Activated CD4-positive, alpha-beta T cell treated with anti-CD3 and anti-CD28 coated beads, Interleukin-2, amount 10 ng/mL, durations not matched to agents 7 days and 5 days (primary cell): ENCODE results near the gene SLC7A4. TPM values are rescaled to one million over a fixed set of nuclear protein-coding genes. Genes with fewer than 3 reads are reported as not detected.

Experiments used
- CTCF ChIA-PET: fragments of 350-600 bp; sonication (Branson Sonifier 250); formaldehyde crosslinking; loops from one replicate; lab custom pipeline; 2021; ENCODE audit warnings: antibody characterized with exemption; lab: Charles Lee
- POLR2A ChIA-PET: fragments of 350-600 bp; sonication (Branson Sonifier 250); formaldehyde crosslinking; loops from one replicate; lab custom pipeline; 2021; ENCODE audit warnings: antibody characterized with exemption; lab: Charles Lee
- DNase-seq: peaks from one replicate; pipeline ENCODE4 v3.0.0-alpha.2; 2020
- H3K27ac Mint-ChIP-seq: one replicate; pipeline ENCODE4 v1.8.0; 2021; ENCODE audit warnings: mild to moderate bottlenecking, moderate library complexity, mixed read lengths
- H3K27me3 Mint-ChIP-seq: one replicate; pipeline ENCODE4 v1.8.0; 2021; ENCODE audit warnings: mixed read lengths
- H3K36me3 Mint-ChIP-seq: one replicate; pipeline ENCODE4 v1.8.0; 2021; ENCODE audit warnings: low read depth, mixed read lengths
- H3K4me1 Mint-ChIP-seq: one replicate; pipeline ENCODE4 v1.8.0; 2021; ENCODE audit warnings: mixed read lengths
- H3K4me3 Mint-ChIP-seq: one replicate; pipeline ENCODE4 v1.8.0; 2021; ENCODE audit warnings: mild to moderate bottlenecking, moderate library complexity, mixed read lengths
- H3K9me3 Mint-ChIP-seq: one replicate; pipeline ENCODE4 v1.8.0; 2021; ENCODE audit warnings: mixed read lengths
- microRNA-seq: library from miRNA; unstranded; fragments of <30 nt; microRNA quantifications from one replicate; pipeline ENCODE4 v1.2.0, GENCODE V29; 2021; ENCODE audit warnings: borderline microRNAs expressed, borderline replicate concordance
- total RNA-seq, 2 experiments: library from RNA; stranded (reverse); gene quantifications; one replicate each; pipeline ENCODE4 v1.2.3, GENCODE V29; 2021

SLC7A4 gene
- total RNA-seq, 2 experiments from 2014 or later, result 0.07 TPM; not detected in 1

GRCh38 chr22:20983081-20983771 lies 49.1 kb downstream of the SLC7A4 start:
- Mint-ChIP-seq H3K4me1 (peaks cover 39% of the 10 kb centered on the region), H3K4me3 (peak overlapping the region; percentile 84), H3K27ac (peak overlapping the region; percentile 90), H3K27me3 (no peaks in the 10 kb centered on the region), H3K9me3 (peaks cover 8% of the 10 kb centered on the region), H3K36me3 (peaks cover 16% of the 10 kb centered on the region)
- CTCF ChIA-PET, result interaction anchor here (1.8 kb wide), 1 partner anchor 12 kb away, joined by 7 read pairs; no protein-coding TSS in a partner anchor
- POLR2A ChIA-PET, result no interaction called here
- DNase-seq, result no peak

- H3K27me3 Mint-ChIP-seq, result no peaks in the 10 kb centered on the region
Measured at GRCh38 chr22:20982563-20982882, 49.8 kb downstream of the SLC7A4 start.

GRCh38 chr22:20981787-20982562 lies 50.4 kb downstream of the SLC7A4 start, which contains the start of gene LZTR1:
Gene LZTR1, plus strand, starts transcription at chr22:20982297. Its CDS starts 75 bp downstream, at chr22:20982372.
- peak; percentile 66 for DNase-seq
- Mint-ChIP-seq H3K9me3 (peaks cover 10% of the 10 kb centered on the region), H3K27me3 (no peaks in the 10 kb centered on the region), H3K27ac (peak within 1 kb of the TSS; percentile 90), H3K4me3 (peak within 1 kb of the TSS; percentile 84), H3K36me3 (peaks cover 12% of the 10 kb centered on the region), H3K4me1 (peaks cover 39% of the 10 kb centered on the region)
- ChIA-PET POLR2A (interaction anchor here (0.6 kb wide), 1 partner anchor 21 kb away, joined by 4 read pairs; no protein-coding TSS in a partner anchor), CTCF (interaction anchor here (0.7 to 1.8 kb wide), 8 partner anchors 9 to 121 kb away, joined by 3 to 7 read pairs (median 3); partner anchors contain the start of gene CRKL)

More at GRCh38 chr22:20982563-20982882, 49.8 kb downstream of the SLC7A4 start:
- H3K4me1 Mint-ChIP-seq, result peaks cover 39% of the 10 kb centered on the region
- H3K4me3 Mint-ChIP-seq, result peak overlapping the region; percentile 84
- H3K36me3 Mint-ChIP-seq, result peaks cover 12% of the 10 kb centered on the region
- CTCF ChIA-PET, result interaction anchor here (0.7 to 1.8 kb wide), 8 partner anchors 8 to 120 kb away, joined by 3 to 7 read pairs (median 3); partner anchors contain the start of gene CRKL
- DNase-seq, result no peak
- peak overlapping the region; percentile 90 for H3K27ac Mint-ChIP-seq
- POLR2A ChIA-PET, result interaction anchor here (0.6 kb wide), 1 partner anchor 20 kb away, joined by 4 read pairs; no protein-coding TSS in a partner anchor
- H3K9me3 Mint-ChIP-seq, result peaks cover 10% of the 10 kb centered on the region

- POLR2A ChIA-PET, result no interaction called here
- Mint-ChIP-seq H3K9me3 (peaks cover 10% of the 10 kb centered on the region), H3K4me3 (peak overlapping the region; percentile 84), H3K27ac (peak overlapping the region; percentile 88), H3K36me3 (peaks cover 8% of the 10 kb centered on the region), H3K4me1 (peaks cover 39% of the 10 kb centered on the region), H3K27me3 (no peaks in the 10 kb centered on the region)
- DNase-seq, result no peak
- CTCF ChIA-PET, result interaction anchor here (1.3 to 1.8 kb wide), 3 partner anchors 10 to 122 kb away, joined by 3 to 7 read pairs (median 5); no protein-coding TSS in a partner anchor
Measured at GRCh38 chr22:20980938-20981722, 51.2 kb downstream of the SLC7A4 start.

- Mint-ChIP-seq H3K4me3 (peak overlapping the region; percentile 84), H3K36me3 (peaks cover 7% of the 10 kb centered on the region), H3K9me3 (peaks cover 10% of the 10 kb centered on the region), H3K27ac (no peak overlapping the region), H3K4me1 (peaks cover 39% of the 10 kb centered on the region), H3K27me3 (no peaks in the 10 kb centered on the region)
- ChIA-PET POLR2A (no interaction called here), CTCF (no interaction called here)
- no peak for DNase-seq
Measured at GRCh38 chr22:20980523-20980922, 51.8 kb downstream of the SLC7A4 start.

GRCh38 chr22:20979940-20980453 lies 52.4 kb downstream of the SLC7A4 start:
- Mint-ChIP-seq H3K36me3 (peaks cover 5% of the 10 kb centered on the region), H3K9me3 (peaks cover 10% of the 10 kb centered on the region), H3K27ac (no peak overlapping the region), H3K27me3 (no peaks in the 10 kb centered on the region), H3K4me1 (peaks cover 39% of the 10 kb centered on the region), H3K4me3 (peak overlapping the region; percentile 18)
- CTCF ChIA-PET, result interaction anchor here (0.5 kb wide), 1 partner anchor 50 kb away, joined by 5 read pairs; no protein-coding TSS in a partner anchor
- POLR2A ChIA-PET, result no interaction called here
- DNase-seq, result no peak

GRCh38 chr22:20979243-20979809 lies 53.0 kb downstream of the SLC7A4 start:
- no peaks in the 10 kb centered on the region for H3K27me3 Mint-ChIP-seq
- DNase-seq, result peak; percentile 66
- H3K4me1 Mint-ChIP-seq, result peaks cover 39% of the 10 kb centered on the region
- ChIA-PET POLR2A (no interaction called here), CTCF (no interaction called here)
- H3K36me3 Mint-ChIP-seq, result peaks cover 3% of the 10 kb centered on the region
- H3K27ac Mint-ChIP-seq, result peak overlapping the region; percentile 75
- peak overlapping the region; percentile 60 for H3K4me3 Mint-ChIP-seq
- H3K9me3 Mint-ChIP-seq, result peaks cover 10% of the 10 kb centered on the region

Small RNAs within 50 kb of the gene (microRNA-seq; reads per million reads assigned to microRNA genes)
- gene MIR649, result not detected

Other genes with a start within 250 kb of the SLC7A4 start
- gene PI4KA, start 173.8 kb downstream of the SLC7A4 start, total RNA-seq, result 100 to 1,000 TPM; 103 to 113 TPM
- 10 to 100 TPM; 29.6 to 36.0 TPM for gene SNAP29, start 173.6 kb downstream of the SLC7A4 start, total RNA-seq
- gene CRKL, start 115.2 kb downstream of the SLC7A4 start, total RNA-seq, result 10 to 100 TPM; 82.2 to 87.2 TPM
- under 1 TPM in 1 of 2 experiments, not detected in 1; 0.25 TPM for gene AIFM3, start 65.3 kb downstream of the SLC7A4 start, total RNA-seq
- gene LZTR1, start 50.3 kb downstream of the SLC7A4 start, total RNA-seq, result 10 to 100 TPM; 62.0 to 66.4 TPM
- gene THAP7, start 30.4 kb downstream of the SLC7A4 start, total RNA-seq, result 10 to 100 TPM; 29.1 to 29.8 TPM
- under 1 TPM; 0.27 TPM for gene P2RX6, start 17.4 kb downstream of the SLC7A4 start, total RNA-seq
- not detected for gene LRRC74B, start 13.4 kb upstream of the SLC7A4 start, total RNA-seq